Ishikawa (cell line): ENCODE data around the gene LRRC45.

Experiments
- USF1 ChIP-seq: IDR thresholded peaks from 2 replicates; pipeline ENCODE4 v1.6.1; 2012
- YY1 ChIP-seq: IDR thresholded peaks from 2 replicates; pipeline ENCODE4 v1.6.1; 2012; ENCODE audit warnings: low read depth

DNA sequence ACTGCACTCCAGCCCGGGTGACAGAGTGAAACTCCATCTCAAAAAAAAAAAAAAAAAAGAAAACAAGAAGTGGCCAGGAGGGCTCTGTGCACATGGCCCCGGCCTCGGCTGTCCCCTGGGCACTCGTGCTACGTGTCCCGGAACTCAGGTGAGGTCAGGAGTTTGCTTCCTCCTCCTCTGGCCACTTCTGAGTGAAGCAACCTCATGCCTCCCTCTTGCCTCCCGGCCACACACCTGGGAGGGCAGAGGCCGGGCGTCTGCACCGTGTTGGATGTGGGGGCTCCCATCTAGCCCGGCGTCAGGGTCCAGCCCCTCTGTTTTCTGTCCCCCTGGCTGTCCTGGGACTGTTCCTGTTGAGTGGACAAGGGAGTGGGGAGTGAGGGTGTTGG is 23.5 kb upstream of the LRRC45 start:
- TF ChIP-seq YY1 (no peak), USF1 (no peak)
